T-helper 22 cell (primary cell): Measurements from ENCODE around the gene TBCEL.
"Not testable (repeated sequence)": the region's sequence is repeated elsewhere in the genome, so short reads cannot be mapped to it uniquely, and the experiment has no call there.

ENCODE experiments used
- DNase-seq: peaks from one replicate; pipeline ENCODE4 v3.0.0-alpha.2; 2020; ENCODE audit warnings: low read depth

TBCEL gene

GRCh38 chr11:121023848-121024751 lies at the start of gene TBCEL:
TSS of gene TBCEL (plus strand) at chr11:121024102. CDS start at chr11:121045691, 21,589 bp downstream.
- DNase-seq = peak; percentile 59

GRCh38 chr11:120974466-120974865 lies 49.4 kb upstream of the TBCEL start:
- DNase-seq = no peak

DNA sequence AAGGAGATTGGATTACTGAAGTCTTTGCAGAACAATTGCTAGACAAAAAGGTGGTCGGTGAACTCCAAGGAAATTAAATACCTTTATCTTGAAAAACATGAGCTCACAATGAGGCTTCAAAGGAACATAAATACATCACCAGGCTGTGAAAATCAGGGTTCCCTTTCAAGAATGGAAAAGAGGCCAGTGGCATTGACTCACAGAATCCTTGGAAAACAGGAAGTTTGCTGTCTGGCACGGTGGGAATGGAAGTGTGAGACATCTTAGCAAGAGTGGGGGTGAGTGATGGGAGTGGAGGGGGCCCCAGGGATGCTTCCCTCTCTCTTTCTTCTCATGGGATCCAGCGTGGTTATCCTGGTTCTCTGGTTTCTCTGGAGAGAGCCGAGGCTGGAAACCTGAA lies 48.9 kb upstream of the TBCEL start:
- DNase-seq = no peak

GRCh38 chr11:120977266-120978137 lies 46.4 kb upstream of the TBCEL start:
- DNase-seq = no peak

- no peak for DNase-seq
Observed at GRCh38 chr11:120978701-120979100, 45.2 kb upstream of the TBCEL start.

- DNase-seq = no peak
Observed at GRCh38 chr11:120985718-120986569, 38.0 kb upstream of the TBCEL start.

DNA sequence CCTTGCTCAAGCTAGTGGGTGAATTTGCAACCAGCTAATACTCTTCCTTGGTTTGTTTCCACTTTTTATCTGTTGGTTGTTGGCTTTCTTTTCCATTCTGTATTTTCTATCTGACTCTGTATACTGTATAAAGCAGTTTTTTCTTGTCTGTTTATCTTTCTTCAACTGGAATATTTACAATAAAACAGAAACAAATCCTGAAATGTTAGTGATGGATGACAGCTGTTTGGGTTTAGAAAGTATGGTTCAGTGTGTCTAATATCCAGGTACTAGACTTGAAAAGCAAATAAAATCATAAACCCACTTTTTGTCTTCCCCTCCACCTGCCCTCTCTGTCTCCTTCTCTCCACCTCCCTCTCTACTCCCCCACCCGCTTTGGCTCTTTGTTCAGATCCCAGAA lies 35.3 kb upstream of the TBCEL start:
- no peak for DNase-seq

DNA sequence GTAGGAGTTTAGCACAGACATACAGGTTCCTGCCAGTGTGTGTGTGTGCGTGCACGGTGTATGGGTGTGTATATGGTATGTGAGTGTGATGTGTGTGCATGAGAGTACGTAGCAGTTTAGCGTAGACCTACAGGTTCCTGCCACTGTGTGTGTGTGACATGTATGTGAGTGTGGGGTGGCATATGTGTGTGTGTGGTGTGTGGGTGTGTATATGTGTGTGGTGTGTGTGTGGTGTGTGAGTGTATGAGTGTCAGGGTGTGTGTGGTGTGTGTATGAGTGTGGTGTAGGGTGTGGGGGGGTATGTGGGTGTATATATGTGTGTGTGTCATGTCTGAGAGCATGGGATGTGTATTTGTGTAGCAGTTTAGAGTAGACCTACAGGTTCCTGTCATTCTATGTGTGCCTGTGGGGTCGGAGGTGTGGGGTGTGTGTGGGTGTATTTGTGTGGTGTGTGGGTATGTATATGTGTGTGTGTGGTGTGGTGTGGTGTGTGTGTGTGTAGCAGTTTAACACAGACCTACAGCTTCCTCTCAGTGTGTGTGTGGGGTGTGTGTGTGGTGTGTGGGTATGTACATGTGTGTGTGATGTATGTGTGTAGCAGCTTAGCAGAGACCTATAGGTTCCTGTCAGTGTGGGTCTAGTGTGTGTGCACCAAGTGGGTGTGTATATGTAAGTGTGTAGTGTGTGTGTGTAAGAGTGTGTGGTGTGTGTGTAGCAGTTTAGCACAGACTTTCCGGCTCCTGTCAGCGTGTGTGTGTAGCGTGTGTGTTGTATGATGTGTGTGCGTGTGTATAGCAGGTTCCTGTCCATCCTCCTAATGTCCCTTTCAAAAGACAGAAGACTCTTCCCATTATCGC lies 31.8 kb upstream of the TBCEL start:
- no peak for DNase-seq

DNA sequence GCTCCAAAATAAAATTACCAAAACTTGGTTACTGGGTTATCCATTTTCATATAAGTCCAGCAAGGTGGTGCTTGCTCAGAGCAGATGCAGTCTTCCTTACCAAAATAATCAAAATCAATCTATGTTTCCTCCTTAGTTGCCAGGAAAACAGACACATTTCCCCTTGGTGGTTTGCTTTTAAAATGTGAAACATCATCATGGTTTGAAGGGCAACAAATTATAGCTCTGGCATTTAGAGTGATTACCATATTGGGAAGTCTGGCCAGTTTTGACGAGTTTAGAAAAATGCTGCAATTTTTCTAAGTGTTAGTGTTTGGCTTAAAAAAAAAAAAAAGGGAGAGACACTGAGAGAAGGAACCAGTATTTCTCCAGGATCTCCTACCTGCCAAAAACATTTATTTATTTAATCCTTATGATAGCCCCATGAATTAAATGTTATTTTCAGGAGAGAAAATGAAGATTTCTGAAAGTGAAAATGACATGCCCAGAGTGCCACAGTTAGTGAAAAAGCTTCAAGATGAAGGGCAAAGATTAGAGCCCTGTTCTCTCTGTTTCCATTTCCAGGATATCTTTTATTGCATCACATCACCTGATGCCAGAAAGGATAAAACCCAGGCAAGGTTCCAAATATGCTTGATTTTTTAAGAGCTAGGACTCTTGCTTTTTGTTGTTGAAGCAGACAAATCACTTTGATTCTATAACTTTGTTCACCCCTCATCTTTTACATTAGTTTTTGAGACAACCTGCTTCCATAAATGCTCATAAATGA lies 29.6 kb upstream of the TBCEL start:
- DNase-seq = no peak

DNA sequence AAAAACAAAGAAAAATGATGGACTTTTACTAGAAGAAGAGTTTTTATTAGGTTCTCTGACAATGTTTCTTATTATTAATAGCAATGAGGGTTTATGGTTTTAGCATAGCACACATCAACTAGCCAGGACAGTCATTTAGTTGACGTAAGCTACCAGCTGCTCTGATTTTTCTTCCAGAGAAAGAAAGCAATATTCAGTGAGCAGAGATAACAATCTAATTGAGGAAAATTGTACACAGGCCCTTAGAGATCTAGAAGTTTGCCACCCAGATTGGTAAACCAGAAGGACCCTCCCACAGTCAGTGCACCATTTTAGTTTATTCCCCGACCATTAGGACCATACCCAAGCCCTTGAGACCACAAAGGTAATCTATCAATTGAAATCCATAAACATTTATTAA lies 28.7 kb upstream of the TBCEL start:
- no peak for DNase-seq

DNA sequence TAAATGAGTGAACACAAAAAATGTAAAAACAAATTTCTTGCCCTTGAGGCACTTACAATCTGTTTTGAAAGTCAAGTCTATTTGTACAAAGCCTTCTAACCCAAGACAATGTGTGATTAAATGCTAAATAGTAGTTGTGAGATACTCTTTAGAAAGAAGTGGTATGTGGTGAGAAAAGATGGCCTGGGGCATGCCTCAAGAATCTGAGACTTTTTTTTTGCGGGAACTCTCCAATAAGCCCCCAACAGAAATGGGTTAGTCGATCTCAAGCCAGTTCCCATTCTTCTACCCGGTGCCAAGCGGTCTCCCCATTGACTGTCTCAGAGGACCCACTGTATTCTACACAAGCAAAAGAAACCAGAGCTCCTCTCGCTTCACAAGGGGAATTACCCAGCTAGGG lies 26.9 kb upstream of the TBCEL start:
- no peak for DNase-seq

DNA sequence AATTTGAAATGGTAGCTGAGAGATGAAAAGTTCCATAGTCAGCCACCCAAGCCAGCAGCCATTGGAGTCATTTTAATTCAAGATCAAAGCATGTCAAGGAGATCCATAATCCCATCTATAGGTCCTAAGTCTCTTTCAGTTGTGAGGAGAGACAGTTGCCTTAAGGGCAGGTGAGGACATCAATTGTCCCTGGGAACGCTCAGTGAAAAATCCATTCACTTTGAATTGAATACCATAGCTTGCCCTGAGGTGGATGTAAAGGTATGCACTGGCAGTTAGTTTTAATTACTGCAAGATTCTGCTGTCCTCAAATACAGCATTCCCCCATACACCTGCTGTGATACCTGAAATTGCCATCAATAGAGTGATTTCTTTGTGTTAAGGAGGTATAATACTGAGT lies 25.3 kb upstream of the TBCEL start:
- no peak for DNase-seq

DNA sequence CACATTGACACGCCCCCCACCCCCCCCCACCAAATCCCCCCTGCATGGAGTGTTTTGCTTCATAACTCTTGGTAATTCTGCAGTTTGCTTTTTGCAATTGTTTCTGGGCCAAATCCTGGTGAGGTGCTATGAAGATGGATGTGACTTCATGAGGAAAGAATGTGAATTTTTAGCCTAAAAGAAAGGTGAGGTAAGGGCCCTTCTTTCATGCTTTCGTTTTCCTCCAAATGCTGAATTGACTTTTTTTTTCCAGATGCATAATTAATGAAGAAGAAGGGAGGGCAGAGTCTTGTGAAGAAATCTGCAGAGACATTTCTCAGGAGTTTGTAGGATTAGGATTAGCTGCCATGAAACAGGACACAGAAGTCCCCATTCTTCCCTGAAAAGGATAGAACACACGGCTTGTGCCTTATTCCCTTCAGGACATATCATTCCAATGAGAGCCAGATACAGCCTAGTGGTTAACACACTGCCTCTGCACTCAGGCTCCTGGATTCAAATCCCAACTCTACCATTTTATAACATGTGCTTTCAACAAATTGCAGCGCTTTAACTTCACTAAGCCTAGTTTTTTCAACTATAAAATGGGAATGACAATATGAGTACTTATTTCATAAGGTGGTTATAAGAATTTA lies 19.6 kb upstream of the TBCEL start:
- DNase-seq = no peak

DNA sequence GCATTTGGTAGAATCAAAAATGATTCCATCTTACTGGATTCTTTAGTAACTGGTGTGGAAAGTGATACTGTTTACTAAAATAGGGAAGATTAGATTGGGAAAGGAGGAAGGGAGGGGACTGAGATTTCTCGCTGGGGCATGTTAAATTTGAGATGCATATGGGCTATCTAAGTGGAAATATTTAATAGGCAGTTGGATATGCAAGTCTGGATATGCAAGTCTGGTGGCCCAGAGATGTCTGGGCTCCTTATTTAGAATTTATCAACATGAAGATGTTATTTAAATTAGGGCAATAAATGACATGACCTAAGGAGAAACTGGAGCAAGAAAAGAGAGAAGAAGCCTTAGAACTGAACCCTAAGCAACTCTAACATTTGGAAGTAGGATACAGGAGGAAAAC lies 17.0 kb upstream of the TBCEL start:
- no peak for DNase-seq

DNA sequence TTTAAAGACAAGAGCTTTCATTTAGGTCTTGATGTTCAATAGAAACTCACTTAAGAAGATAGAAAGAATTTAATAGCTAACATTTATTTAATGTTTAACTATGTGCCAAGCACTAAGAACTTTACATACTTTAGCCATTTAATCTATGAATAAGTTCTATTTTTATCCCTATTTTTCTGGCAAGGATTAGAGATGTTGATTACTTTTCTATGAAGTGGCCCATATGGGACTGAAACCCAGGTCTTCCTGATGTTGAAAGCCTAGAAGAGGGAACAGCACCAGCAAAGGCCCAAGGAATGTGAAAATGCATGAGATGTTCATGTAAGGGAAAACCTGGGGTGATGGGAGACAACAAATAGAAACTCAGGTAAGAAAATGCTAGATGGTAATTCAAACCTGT lies 15.4 kb upstream of the TBCEL start:
- no peak for DNase-seq

- DNase-seq = no peak
Observed at GRCh38 chr11:121012091-121012490, 11.8 kb upstream of the TBCEL start.

- no peak for DNase-seq
Observed at GRCh38 chr11:121018746-121019145, 5.2 kb upstream of the TBCEL start.

GRCh38 chr11:121021718-121022117 lies 2.2 kb upstream of the TBCEL start:
- not testable (repeated sequence) for DNase-seq

DNA sequence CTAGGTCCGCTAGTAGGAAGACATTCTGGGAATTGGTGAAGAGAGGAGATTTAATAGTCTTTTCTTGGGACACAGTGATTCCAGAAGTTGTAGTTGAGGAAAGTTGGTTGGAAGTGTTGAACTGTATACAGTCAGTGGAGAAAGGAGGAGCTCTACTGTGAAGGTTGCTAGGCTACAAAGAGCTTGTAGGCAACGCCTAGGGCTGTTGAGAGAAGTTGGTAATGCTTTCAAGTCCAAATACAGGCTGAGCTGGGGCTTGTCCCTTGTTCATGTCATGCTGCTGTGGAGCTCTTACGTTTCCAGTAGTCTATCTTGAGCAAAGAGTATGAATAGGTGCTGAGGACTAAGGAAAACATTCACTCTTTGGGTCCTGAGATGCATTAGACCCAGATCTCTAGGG lies 1.1 kb downstream of the TBCEL start:
- no peak for DNase-seq

GRCh38 chr11:121029153-121029552 lies 5.3 kb downstream of the TBCEL start:
- DNase-seq = no peak
